Stimulated activated CD8-positive, alpha-beta memory T cell treated with anti-CD3 and anti-CD28 coated beads, Interleukin-12 subunit alpha, Interleukin-12 subunit beta, amount 100 ng/mL, for 4 hours (primary cell): ENCODE data around the gene NRN1L.

Experiments used
- DNase-seq: peaks from one replicate; pipeline ENCODE4 v3.0.0-alpha.2; 2020; ENCODE audit warnings: low read depth

The NRN1L gene

GRCh38 chr16:67935402-67936123, 50.9 kb downstream of the NRN1L start:
- peak; percentile 91 for DNase-seq
